NT2/D1 (cell line): ENCODE data around the gene SHC2.

Experiments used
- DNase-seq: peaks from one replicate; pipeline ENCODE4 v3.0.0-alpha.2; 2011; ENCODE audit warnings: low read depth, low spot score
- H3K27me3 ChIP-seq: 2 replicates; pipeline ENCODE4 v1.6.0; 2011; ENCODE audit warnings: mild to moderate bottlenecking; ENCODE audit not compliant: insufficient read length, insufficient read depth
- H3K36me3 ChIP-seq: 2 replicates; pipeline ENCODE4 v1.6.1; 2011; ENCODE audit warnings: mild to moderate bottlenecking, low read length, mixed read lengths; ENCODE audit not compliant: insufficient read depth, insufficient read length
- H3K4me1 ChIP-seq: 2 replicates; pipeline ENCODE4 v1.5.1; 2011; ENCODE audit not compliant: insufficient read depth, insufficient read length
- H3K4me3 ChIP-seq: 2 replicates; pipeline ENCODE4 v1.5.1; 2011; ENCODE audit warnings: low read depth; ENCODE audit not compliant: insufficient read length
- H3K9ac ChIP-seq: 2 replicates; pipeline ENCODE4 v1.6.0; 2011; ENCODE audit warnings: low read depth; ENCODE audit not compliant: insufficient read length
- H3K9me3 ChIP-seq: 2 replicates; pipeline ENCODE4 v1.5.1; 2011; ENCODE audit warnings: mild to moderate bottlenecking, low read length; ENCODE audit not compliant: insufficient read depth
- SUZ12 ChIP-seq: IDR thresholded peaks from 2 replicates; pipeline ENCODE4 v1.6.1; 2011; ENCODE audit not compliant: insufficient read length, insufficient read depth; ENCODE audit errors: extremely low read depth
- YY1 ChIP-seq: IDR thresholded peaks from 2 replicates; pipeline ENCODE4 v1.6.1; 2011; ENCODE audit not compliant: insufficient read length, insufficient read depth
- ZNF274 ChIP-seq: IDR thresholded peaks from 2 replicates; pipeline ENCODE4 v1.6.1; 2011; ENCODE audit warnings: mild to moderate bottlenecking, low read depth, low read length

Gene SHC2

DNA sequence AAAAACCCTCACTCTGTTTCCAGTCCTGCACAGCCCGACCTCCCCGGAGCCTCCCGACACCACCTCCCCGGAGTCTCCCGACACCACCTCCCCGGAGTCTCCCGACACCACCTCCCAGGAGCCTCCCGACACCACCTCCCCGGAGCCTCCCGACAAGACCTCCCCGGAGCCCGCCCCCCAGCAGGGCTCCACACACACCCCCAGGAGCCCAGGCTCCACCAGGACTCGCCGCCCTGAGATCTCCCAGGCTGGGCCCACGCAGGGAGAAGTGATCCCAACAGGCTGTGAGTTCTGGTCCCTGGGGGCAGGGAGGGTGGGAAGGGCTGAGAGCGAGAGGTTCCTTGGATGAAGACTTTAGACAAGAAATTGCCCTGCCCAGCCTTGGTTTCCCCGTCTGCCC, 40.8 kb upstream of the SHC2 start:
- Histone ChIP-seq H3K36me3 (no peaks in the 10 kb centered on the region), H3K4me3 (no peak overlapping the region), H3K9ac (no peak overlapping the region), H3K27me3 (peaks cover 20% of the 10 kb centered on the region), H3K4me1 (peaks cover 2% of the 10 kb centered on the region), H3K9me3 (no peaks in the 10 kb centered on the region; the same call in 1 of the 2 replicates)
- DNase-seq: no peak
- TF ChIP-seq ZNF274: no peak
- TF ChIP-seq SUZ12: no peak
- no peak for TF ChIP-seq YY1

- H3K4me1 ChIP-seq: peaks cover 4% of the 10 kb centered on the region
- no peaks in the 10 kb centered on the region; the same call in 1 of the 2 replicates for H3K9me3 ChIP-seq
- DNase-seq: no peak
- no peak overlapping the region for H3K9ac ChIP-seq
- H3K4me3 ChIP-seq: no peak overlapping the region
- TF ChIP-seq YY1 (no peak), ZNF274 (no peak), SUZ12 (no peak)
- H3K36me3 ChIP-seq: no peaks in the 10 kb centered on the region
- peaks cover 25% of the 10 kb centered on the region for H3K27me3 ChIP-seq
Observed at GRCh38 chr19:498977-499623, 38.3 kb upstream of the SHC2 start.

DNA sequence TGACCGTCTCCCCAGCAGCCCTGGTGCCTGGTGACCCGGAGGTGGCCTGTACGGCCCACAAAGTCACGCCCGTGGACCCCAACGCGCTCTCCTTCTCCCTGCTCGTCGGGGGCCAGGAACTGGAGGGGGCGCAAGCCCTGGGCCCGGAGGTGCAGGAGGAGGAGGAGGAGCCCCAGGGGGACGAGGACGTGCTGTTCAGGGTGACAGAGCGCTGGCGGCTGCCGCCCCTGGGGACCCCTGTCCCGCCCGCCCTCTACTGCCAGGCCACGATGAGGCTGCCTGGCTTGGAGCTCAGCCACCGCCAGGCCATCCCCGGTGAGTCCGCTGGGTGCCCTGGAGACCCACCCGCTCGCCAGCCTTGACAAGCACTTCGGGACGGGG, 37.7 kb upstream of the SHC2 start:
- no peak for TF ChIP-seq ZNF274
- peak; percentile 14 for TF ChIP-seq SUZ12
- TF ChIP-seq YY1: no peak
- Histone ChIP-seq H3K36me3 (no peaks in the 10 kb centered on the region), H3K27me3 (peaks cover 25% of the 10 kb centered on the region), H3K4me3 (no peak overlapping the region), H3K9ac (no peak overlapping the region), H3K9me3 (no peaks in the 10 kb centered on the region; the same call in 1 of the 2 replicates), H3K4me1 (peaks cover 9% of the 10 kb centered on the region)
- DNase-seq: no peak

GRCh38 chr19:497869-498510, 37.2 kb upstream of the SHC2 start:
- H3K36me3 ChIP-seq: no peaks in the 10 kb centered on the region
- H3K27me3 ChIP-seq: peaks cover 25% of the 10 kb centered on the region
- no peak for DNase-seq
- no peak for TF ChIP-seq ZNF274
- no peak for TF ChIP-seq YY1
- TF ChIP-seq SUZ12: no peak
- H3K4me1 ChIP-seq: peaks cover 12% of the 10 kb centered on the region
- peak overlapping the region; percentile 34 for H3K4me3 ChIP-seq
- peak overlapping the region; percentile 50 for H3K9ac ChIP-seq
- no peaks in the 10 kb centered on the region; the same call in 1 of the 2 replicates for H3K9me3 ChIP-seq

GRCh38 chr19:497491-497868, 36.6 kb upstream of the SHC2 start:
- Histone ChIP-seq H3K9ac (peak overlapping the region; percentile 50), H3K4me3 (peak overlapping the region; percentile 34), H3K4me1 (peaks cover 14% of the 10 kb centered on the region), H3K9me3 (no peaks in the 10 kb centered on the region; the same call in 1 of the 2 replicates), H3K36me3 (no peaks in the 10 kb centered on the region), H3K27me3 (peaks cover 25% of the 10 kb centered on the region)
- DNase-seq: no peak
- no peak for TF ChIP-seq SUZ12
- no peak for TF ChIP-seq YY1
- TF ChIP-seq ZNF274: no peak

DNA sequence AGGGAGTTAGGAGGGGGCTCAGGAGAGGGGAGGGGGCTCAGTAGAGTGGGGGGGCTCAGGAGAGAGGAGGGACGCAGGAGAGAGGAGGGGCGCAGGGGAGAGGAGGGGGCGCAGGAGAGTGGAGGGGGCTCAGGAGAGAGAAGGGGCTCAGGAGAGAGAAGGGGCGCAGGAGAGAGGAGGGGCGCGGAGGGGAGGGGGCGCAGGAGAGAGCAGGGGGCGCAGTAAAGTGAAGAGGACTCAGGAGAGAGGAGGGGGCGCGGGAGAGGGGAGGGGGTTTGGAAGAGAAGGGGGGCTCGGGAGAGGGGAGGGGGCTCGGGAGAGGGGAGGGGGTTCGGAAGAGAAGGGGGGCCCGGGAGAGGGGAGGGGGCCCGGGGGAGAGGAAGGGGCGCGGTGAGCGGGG, 36.2 kb upstream of the SHC2 start:
- Histone ChIP-seq H3K27me3 (peaks cover 25% of the 10 kb centered on the region), H3K9me3 (no peaks in the 10 kb centered on the region), H3K4me3 (no peak overlapping the region), H3K4me1 (peaks cover 14% of the 10 kb centered on the region), H3K36me3 (no peaks in the 10 kb centered on the region), H3K9ac (no peak overlapping the region)
- no peak for DNase-seq
- TF ChIP-seq SUZ12 (no peak), YY1 (no peak), ZNF274 (no peak)

- Histone ChIP-seq H3K4me3 (peak within 1 kb of the TSS; percentile 34), H3K4me1 (peaks cover 14% of the 10 kb centered on the region), H3K36me3 (no peaks in the 10 kb centered on the region), H3K9ac (peak within 1 kb of the TSS; percentile 32), H3K9me3 (no peaks in the 10 kb centered on the region), H3K27me3 (peaks cover 25% of the 10 kb centered on the region)
- TF ChIP-seq ZNF274 (no peak), YY1 (no peak), SUZ12 (no peak)
- DNase-seq: no peak
Observed at GRCh38 chr19:496112-496665, 35.4 kb upstream of the SHC2 start, which contains the start of gene MADCAM1. Gene MADCAM1, plus strand, starts transcription at chr19:496486. Its CDS starts 14 bp downstream, at chr19:496500.
